Spleen (tissue), 7 donors: ENCODE measurements around the gene MORC1.
"Not testable (repeated sequence)": the region's sequence is repeated elsewhere in the genome, so short reads cannot be mapped to it uniquely, and the experiment has no call there.

Source experiments
- CTCF ChIP-seq, 11 experiments: fragments of 200-600 bp in 7 of 11; fragments of 450-650 bp in 4 of 11; sonication (generic) in 4 of 11; IDR thresholded peaks in 8 of 11; conservative IDR thresholded peaks in 3 of 11; 1 replicate in 7 of 11; 2 replicates in 4 of 11; pipeline versions ENCODE4 v1.4.0 to v1.8.0; 2016 to 2021; ENCODE audit warnings: antibody characterized with exemption in 11 of 11, inconsistent platforms in 4 of 11, mild to moderate bottlenecking in 1 of 11
- POLR2A ChIP-seq, 3 donors: fragments of 450-650 bp; IDR thresholded peaks; one replicate each; pipeline ENCODE4 v1.5.1; 2017; ENCODE audit warnings: antibody characterized with exemption in 3 of 3, mild to moderate bottlenecking in 1 of 3
- donor health status: DM: no; HTN: no; CAD: no; lungs with moderate emphysema.
- donor health status: DM: no; HTN: no; CAD: no.
- donor health status: DM: no; HTN: no; CAD: no.

GRCh38 chr3:109133474-109133816 lies 15.5 kb upstream of the MORC1 start:
- not testable (repeated sequence) for TF ChIP-seq POLR2A (IDR thresholded peaks at IDR 0.05); CTCF (IDR thresholded peaks at IDR 0.05 in 8 of 11, conservative IDR thresholded peaks at IDR 0.05 in 3 of 11)
